ES-I3 (cell line): ENCODE results near the gene ELAVL1.

Experiments
- H3K36me3 ChIP-seq: 2 replicates; pipeline ENCODE4 v1.6.1; 2013; ENCODE audit warnings: mild to moderate bottlenecking, low read length, control low read depth, moderate library complexity; ENCODE audit not compliant: insufficient read depth
- H3K4me1 ChIP-seq: 2 replicates; pipeline ENCODE4 v1.6.1; 2013; ENCODE audit warnings: mild to moderate bottlenecking, control low read depth, low read length; ENCODE audit not compliant: insufficient read depth
- H3K9ac ChIP-seq: 2 replicates; pipeline ENCODE4 v1.6.1; 2013; ENCODE audit warnings: low read depth, mild to moderate bottlenecking, low read length, moderate library complexity
- H3K9me3 ChIP-seq: 2 replicates; pipeline ENCODE4 v1.6.1; 2013; ENCODE audit warnings: mild to moderate bottlenecking, low read length, moderate library complexity; ENCODE audit not compliant: control insufficient read depth, insufficient read depth

Gene ELAVL1

GRCh38 chr19:8000298-8001038, 5.0 kb downstream of the ELAVL1 start:
- Histone ChIP-seq H3K9me3 (no peaks in the 10 kb centered on the region), H3K36me3 (no peaks in the 10 kb centered on the region), H3K9ac (no peak overlapping the region), H3K4me1 (peaks cover 12% of the 10 kb centered on the region)

DNA sequence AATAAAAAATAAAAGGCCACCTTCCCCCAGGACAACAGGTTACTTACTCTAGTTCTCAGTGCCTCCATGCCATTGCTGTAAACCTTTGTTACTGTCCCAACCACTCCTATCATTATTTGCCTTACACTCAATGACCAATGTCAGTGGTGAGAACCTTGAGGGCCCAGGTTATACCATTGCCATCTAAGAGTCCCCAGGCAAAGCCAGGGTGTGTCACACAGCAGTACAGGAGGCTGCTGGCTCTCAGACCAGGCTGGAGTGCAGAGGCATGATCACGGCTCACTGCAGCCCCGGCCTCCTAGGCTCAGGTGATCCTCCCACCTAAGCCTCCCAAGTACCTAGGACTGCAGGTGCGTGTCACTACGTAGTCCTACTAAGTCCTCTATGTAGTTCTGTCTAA, 6.1 kb downstream of the ELAVL1 start:
- Histone ChIP-seq H3K36me3 (no peaks in the 10 kb centered on the region), H3K4me1 (peaks cover 20% of the 10 kb centered on the region), H3K9ac (no peak overlapping the region), H3K9me3 (no peaks in the 10 kb centered on the region)

DNA sequence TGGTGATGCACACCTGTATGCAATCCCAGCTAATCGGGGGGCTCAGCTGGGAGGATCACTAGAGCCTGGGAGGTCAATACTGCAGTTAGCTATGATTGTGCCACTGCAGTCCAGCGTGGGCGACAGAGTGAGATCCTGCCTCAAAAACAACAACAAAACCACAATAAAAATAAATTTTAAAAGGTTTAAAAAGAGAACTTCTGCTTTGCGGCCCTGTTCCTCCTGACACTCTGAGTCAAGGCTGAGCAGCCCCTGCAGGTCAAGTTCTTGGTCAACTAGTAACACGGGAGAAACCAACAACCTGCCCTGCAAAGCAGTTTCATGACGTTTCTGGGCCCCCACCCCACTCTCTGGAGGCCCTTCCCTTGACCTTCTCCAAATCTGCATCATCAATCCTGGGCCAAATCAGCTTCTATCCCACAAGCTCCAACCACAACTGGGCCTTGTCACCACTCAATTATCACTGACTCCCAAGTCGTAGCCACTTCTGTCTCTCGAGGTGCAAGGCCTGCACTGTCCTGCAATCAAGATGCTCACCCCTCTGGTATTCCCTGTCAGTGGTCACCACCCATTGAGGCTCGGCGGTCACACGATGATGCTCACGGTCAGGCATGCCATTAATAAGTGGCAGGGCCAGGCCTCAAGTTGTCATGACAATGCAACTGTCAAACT, 7.5 kb downstream of the ELAVL1 start:
- Histone ChIP-seq H3K36me3 (peaks cover 5% of the 10 kb centered on the region; the same call in 1 of the 2 replicates), H3K9me3 (no peaks in the 10 kb centered on the region), H3K9ac (no peak overlapping the region), H3K4me1 (peaks cover 17% of the 10 kb centered on the region; the same call in 1 of the 2 replicates)

- H3K36me3 ChIP-seq, result peaks cover 5% of the 10 kb centered on the region; the same call in 1 of the 2 replicates
- H3K4me1 ChIP-seq, result peaks cover 15% of the 10 kb centered on the region; the same call in 1 of the 2 replicates
- no peak overlapping the region for H3K9ac ChIP-seq
- no peaks in the 10 kb centered on the region for H3K9me3 ChIP-seq
Measured at GRCh38 chr19:7996883-7997282, 8.6 kb downstream of the ELAVL1 start.

GRCh38 chr19:7995810-7996158, 9.7 kb downstream of the ELAVL1 start:
- H3K9me3 ChIP-seq, result no peaks in the 10 kb centered on the region
- H3K4me1 ChIP-seq, result peaks cover 15% of the 10 kb centered on the region; the same call in 1 of the 2 replicates
- H3K36me3 ChIP-seq, result peaks cover 14% of the 10 kb centered on the region
- no peak overlapping the region for H3K9ac ChIP-seq

- Histone ChIP-seq H3K9ac (no peak overlapping the region), H3K36me3 (peaks cover 16% of the 10 kb centered on the region), H3K9me3 (no peaks in the 10 kb centered on the region), H3K4me1 (peaks cover 15% of the 10 kb centered on the region; the same call in 1 of the 2 replicates)
Measured at GRCh38 chr19:7994928-7995809, 10.3 kb downstream of the ELAVL1 start.

GRCh38 chr19:7994114-7994513, 11.3 kb downstream of the ELAVL1 start:
- Histone ChIP-seq H3K9me3 (no peaks in the 10 kb centered on the region), H3K9ac (no peak overlapping the region), H3K36me3 (peaks cover 21% of the 10 kb centered on the region), H3K4me1 (peaks cover 24% of the 10 kb centered on the region; the same call in 1 of the 2 replicates)

DNA sequence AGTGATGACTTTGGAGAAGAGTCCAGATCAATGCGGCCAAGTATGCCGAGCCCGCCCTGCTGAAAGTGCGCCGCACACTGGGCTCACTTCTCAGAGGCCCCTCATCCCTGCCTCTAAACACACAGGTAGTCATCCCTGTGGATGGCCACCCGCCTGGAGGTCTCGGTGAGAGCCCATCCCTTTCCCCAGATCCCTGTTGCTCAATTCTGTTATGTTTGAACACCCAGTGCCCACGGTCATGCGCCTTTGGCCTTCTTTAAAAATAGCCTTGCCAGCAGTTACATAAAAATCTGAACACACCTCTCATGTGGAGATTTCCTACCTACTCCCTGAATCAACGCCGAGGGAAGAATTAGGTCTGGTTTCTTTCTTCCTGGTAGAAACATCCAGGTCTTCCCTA, 11.9 kb downstream of the ELAVL1 start:
- Histone ChIP-seq H3K4me1 (peaks cover 24% of the 10 kb centered on the region; the same call in 1 of the 2 replicates), H3K9ac (no peak overlapping the region), H3K36me3 (peaks cover 23% of the 10 kb centered on the region), H3K9me3 (no peaks in the 10 kb centered on the region)

- Histone ChIP-seq H3K36me3 (peaks cover 28% of the 10 kb centered on the region), H3K4me1 (peaks cover 24% of the 10 kb centered on the region; the same call in 1 of the 2 replicates), H3K9ac (no peak overlapping the region), H3K9me3 (no peaks in the 10 kb centered on the region)
Measured at GRCh38 chr19:7992575-7992974, 12.9 kb downstream of the ELAVL1 start.

DNA sequence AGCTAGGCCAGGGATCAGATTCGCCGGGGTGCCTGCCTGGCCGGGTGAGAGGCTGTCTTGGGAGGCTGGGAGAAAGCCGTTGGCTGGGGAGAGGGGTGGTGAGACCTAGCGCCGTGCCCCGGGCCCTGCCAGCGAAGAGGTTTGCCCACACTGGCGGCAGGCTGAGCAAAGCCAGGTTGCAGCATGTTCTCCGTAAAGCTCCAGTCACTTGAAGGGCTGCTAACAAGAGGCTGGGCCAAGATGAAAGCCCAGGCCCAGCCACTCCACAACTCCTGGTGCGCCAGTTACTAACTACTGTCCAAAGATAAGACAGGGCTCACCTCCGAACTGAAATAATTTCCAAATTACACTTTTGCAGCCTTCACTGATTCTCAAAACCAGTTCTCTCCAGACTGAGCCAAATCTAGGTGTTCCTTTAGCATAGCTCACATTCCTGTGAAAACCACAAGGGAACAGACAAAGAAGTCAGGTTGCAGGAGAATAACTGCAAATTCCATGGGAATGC, 16.3 kb downstream of the ELAVL1 start:
- H3K4me1 ChIP-seq, result peaks cover 13% of the 10 kb centered on the region; the same call in 1 of the 2 replicates
- no peak overlapping the region for H3K9ac ChIP-seq
- peaks cover 30% of the 10 kb centered on the region for H3K36me3 ChIP-seq
- H3K9me3 ChIP-seq, result no peaks in the 10 kb centered on the region

DNA sequence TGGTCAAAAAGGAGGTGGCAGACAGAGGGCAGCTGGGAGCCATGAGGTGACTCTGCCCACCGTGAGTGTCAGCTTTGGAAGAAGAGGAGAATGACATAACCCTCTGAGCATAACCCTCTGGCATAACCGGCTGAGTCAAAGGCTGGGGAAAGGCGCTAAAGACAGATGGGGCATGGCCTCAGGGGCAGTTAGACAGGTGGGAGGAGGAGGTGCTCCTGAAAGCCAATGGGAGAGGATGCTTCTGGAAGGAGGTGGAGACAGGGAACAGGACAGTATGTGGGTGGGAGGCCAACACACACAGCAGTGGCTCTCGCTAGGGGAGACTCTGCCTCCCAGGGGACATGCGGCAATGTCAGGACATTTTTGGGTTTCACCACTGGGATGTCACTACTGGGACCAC, 17.1 kb downstream of the ELAVL1 start:
- peaks cover 30% of the 10 kb centered on the region for H3K36me3 ChIP-seq
- no peak overlapping the region for H3K9ac ChIP-seq
- peaks cover 9% of the 10 kb centered on the region; the same call in 1 of the 2 replicates for H3K4me1 ChIP-seq

DNA sequence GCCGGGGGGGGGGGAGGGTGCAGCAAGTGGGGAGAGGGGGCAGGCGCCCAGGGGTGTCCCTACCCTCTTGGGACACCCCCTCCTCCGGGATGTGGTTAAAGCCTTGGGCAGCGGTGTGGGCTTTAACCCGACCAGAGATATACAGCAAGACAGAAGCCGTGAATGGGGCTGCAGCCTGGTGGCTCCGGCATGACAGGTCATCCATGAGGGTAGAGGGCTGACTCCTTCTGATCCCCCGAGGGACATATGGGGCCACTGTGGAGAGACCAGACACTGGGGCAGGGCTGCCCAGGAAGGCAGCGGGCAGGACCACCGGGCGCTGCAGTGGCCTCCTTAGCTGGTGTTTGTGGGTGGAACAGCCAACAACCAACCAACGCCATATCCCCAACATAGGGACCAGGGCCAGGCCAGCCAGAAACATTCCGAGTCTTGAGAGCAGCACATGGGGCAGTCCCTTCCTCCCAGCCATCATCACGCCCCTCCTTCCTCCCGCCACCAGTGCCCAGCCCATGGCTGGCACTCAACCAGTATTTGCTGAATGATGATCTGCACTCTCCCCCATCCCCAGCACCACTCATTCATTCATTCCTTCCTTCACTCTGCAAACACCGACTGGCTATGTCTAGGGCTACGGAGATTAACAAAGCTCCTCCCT, 18.2 kb downstream of the ELAVL1 start:
- Histone ChIP-seq H3K4me1 (peaks cover 9% of the 10 kb centered on the region; the same call in 1 of the 2 replicates), H3K9ac (no peak overlapping the region), H3K9me3 (no peaks in the 10 kb centered on the region), H3K36me3 (peaks cover 39% of the 10 kb centered on the region)

More for the DNA sequence above, 17.1 kb downstream of the ELAVL1 start:
- no peaks in the 10 kb centered on the region for H3K9me3 ChIP-seq

GRCh38 chr19:7986321-7987113, 18.9 kb downstream of the ELAVL1 start:
- H3K9me3 ChIP-seq, result no peaks in the 10 kb centered on the region
- peaks cover 9% of the 10 kb centered on the region; the same call in 1 of the 2 replicates for H3K4me1 ChIP-seq
- peaks cover 44% of the 10 kb centered on the region for H3K36me3 ChIP-seq
- no peak overlapping the region for H3K9ac ChIP-seq
